ENCODE results near the gene ATP6V0A4.

The ATP6V0A4 gene

DNA sequence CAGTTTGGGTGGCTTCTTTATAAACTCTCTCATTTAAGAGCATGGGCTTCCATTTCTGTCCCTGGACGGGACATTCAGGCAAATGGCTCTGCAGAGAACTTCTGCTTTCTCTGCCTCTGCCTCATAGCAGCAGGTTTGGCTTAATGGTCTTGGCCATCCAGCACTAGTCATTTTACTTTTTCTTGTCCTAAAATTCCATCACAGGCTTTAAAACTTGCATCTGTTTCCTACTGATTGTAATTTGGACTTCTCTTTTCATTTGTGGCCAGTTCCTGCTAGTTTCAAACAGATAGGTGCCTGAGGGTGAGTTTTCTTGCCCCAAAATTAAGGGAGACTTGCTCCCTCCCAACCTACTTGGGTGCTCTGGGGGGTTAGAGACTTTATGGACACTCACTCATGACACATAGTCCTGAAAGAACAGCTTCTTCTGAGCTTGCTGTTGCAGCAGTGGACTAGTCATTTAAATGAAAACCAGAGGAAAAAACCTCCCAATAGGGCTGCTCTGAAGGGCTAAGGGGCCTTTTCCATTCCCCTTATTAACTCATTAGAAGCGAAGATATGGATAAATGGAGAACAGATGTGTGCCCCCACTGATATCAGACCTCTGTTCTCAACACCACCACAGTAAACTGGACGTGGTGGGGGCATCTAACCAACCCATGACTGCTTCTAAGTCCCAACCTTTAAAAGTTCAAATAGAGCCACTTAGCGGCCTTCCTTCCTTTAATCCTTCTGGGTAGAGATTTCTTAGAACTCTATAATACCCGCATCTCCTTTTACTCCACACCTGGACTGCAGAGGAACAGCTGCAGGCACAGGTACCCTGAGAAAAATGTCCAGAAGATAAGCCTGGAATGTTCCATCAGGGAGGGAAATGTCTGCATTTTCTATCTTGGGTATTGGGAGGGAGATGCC is 135.7 kb downstream of the ATP6V0A4 start:
- Histone ChIP-seq H3K4me3 (ENCODE audit: low read depth, low read length) (no peak overlapping the region), H3K27ac (ENCODE audit: low read depth, low read length) (no peak overlapping the region), H3K27me3 (ENCODE audit: control insufficient read depth, insufficient read depth, low read length) (no peaks in the 10 kb centered on the region), H3K4me1 (ENCODE audit: control insufficient read depth, insufficient read depth, low read length) (peaks cover 49% of the 10 kb centered on the region), H3K9ac (ENCODE audit: low read depth, low read length) (no peak overlapping the region), H3K36me3 (ENCODE audit: control insufficient read depth, insufficient read depth, low read length) (no peaks in the 10 kb centered on the region), H3K9me3 (ENCODE audit: control insufficient read depth, insufficient read depth, low read length) (no peaks in the 10 kb centered on the region)

DNA sequence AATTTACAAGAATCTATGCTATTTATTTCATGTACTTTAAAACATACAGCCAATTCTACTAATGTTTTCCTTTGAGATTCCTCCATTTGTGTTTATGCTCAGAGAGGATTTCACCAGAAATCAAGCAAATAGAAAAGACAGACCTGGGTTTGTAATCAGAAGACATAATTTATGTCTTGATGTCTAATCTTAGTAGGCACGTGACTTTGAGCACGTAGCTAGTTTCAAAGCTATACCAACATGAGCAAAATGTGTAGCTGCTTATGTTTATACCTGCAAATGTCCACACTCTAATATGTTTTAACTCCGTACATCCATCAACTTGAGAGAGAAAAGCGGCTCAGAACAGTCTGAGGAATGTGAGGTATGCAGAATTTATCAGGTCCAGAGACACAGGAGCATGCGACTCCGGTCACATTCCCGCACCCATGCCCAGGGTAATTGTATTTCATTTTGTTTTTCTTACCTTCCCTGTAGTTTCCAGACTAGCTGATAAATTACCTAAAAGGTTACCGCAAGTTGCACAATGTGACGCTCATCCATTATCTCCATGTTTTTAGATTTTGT is 136.8 kb downstream of the ATP6V0A4 start:
- H3K4me1 ChIP-seq (ENCODE audit: control insufficient read depth, insufficient read depth, low read length), result peaks cover 37% of the 10 kb centered on the region
- H3K4me3 ChIP-seq (ENCODE audit: low read depth, low read length), result no peak overlapping the region
- no peak overlapping the region for H3K27ac ChIP-seq (ENCODE audit: low read depth, low read length)
- H3K9ac ChIP-seq (ENCODE audit: low read depth, low read length), result no peak overlapping the region
- H3K9me3 ChIP-seq (ENCODE audit: control insufficient read depth, insufficient read depth, low read length), result no peaks in the 10 kb centered on the region
- no peaks in the 10 kb centered on the region for H3K36me3 ChIP-seq (ENCODE audit: control insufficient read depth, insufficient read depth, low read length)
- H3K27me3 ChIP-seq (ENCODE audit: control insufficient read depth, insufficient read depth, low read length), result no peaks in the 10 kb centered on the region

DNA sequence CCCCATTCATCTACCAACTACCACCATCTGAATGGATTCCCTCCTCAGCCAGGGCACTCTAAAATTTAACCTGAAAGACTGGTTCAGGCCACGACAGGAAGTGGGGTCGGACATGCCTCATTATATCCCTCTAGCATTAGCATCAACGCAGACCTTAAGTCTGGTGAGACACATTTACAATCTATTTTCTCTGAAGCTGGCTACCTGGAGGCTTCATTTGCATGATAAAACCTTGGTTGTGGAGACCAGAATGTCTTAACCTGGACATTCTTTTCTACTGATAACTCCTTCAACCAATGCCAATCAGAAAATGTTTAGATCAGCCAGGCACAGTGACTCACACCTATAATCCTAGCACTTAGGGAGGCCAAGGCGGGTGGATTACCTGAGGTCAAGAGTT is 139.1 kb downstream of the ATP6V0A4 start:
- Histone ChIP-seq H3K4me3 (ENCODE audit: low read depth, low read length) (no peak overlapping the region), H3K4me1 (ENCODE audit: control insufficient read depth, insufficient read depth, low read length) (peaks cover 25% of the 10 kb centered on the region), H3K27me3 (ENCODE audit: control insufficient read depth, insufficient read depth, low read length) (no peaks in the 10 kb centered on the region), H3K27ac (ENCODE audit: low read depth, low read length) (no peak overlapping the region), H3K9ac (ENCODE audit: low read depth, low read length) (no peak overlapping the region), H3K36me3 (ENCODE audit: control insufficient read depth, insufficient read depth, low read length) (no peaks in the 10 kb centered on the region), H3K9me3 (ENCODE audit: control insufficient read depth, insufficient read depth, low read length) (no peaks in the 10 kb centered on the region)

DNA sequence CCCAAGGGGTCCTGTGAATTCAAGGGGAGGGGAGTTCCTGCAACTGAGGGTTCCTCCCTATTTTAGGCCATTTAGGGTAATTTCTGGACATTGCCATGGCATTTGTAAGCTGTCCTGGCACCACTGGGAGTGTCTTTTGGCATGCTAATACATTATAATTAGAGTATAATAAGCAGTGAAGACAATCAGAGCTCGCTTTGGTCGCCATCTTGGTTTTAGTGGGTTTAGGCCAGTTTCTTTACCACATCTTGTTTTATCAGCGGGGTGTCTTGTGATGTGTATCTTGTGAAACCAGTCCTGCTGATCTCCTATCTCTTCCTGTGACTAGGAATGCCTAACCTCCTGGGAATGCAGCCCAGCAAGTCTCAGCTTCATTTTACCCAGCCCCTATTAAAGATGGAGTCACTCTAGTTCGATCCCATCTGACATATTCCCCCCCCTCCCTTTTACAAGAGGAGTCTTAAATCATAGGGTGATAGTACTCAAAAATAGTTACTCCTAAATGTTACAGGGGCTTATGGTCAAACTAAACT is 140.1 kb downstream of the ATP6V0A4 start:
- Histone ChIP-seq H3K4me1 (ENCODE audit: control insufficient read depth, insufficient read depth, low read length) (peaks cover 18% of the 10 kb centered on the region), H3K9me3 (ENCODE audit: control insufficient read depth, insufficient read depth, low read length) (no peaks in the 10 kb centered on the region), H3K27me3 (ENCODE audit: control insufficient read depth, insufficient read depth, low read length) (no peaks in the 10 kb centered on the region), H3K36me3 (ENCODE audit: control insufficient read depth, insufficient read depth, low read length) (no peaks in the 10 kb centered on the region), H3K9ac (ENCODE audit: low read depth, low read length) (no peak overlapping the region), H3K4me3 (ENCODE audit: low read depth, low read length) (no peak overlapping the region), H3K27ac (ENCODE audit: low read depth, low read length) (no peak overlapping the region)

DNA sequence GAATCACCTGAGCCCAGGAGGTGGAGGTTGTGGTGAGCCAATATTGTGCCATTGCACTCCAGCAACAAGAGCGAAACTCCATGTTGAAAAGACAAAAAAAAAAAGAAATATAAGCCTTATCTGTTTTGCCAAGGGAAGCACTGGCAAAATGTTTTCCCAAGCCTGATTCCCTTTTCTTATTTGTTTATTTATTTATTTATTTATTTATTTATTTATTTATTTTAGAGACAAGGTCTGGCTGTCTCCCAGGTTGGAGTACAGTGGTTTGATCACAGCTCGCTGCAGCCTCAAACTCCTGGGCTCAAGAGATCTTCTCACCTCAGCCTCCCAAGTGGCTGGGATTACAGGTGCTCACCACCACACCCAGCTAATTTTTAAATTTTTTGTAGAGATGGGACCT is 141.0 kb downstream of the ATP6V0A4 start:
- peaks cover 8% of the 10 kb centered on the region for H3K4me1 ChIP-seq (ENCODE audit: control insufficient read depth, insufficient read depth, low read length)
- H3K27ac ChIP-seq (ENCODE audit: low read depth, low read length), result no peak overlapping the region
- H3K36me3 ChIP-seq (ENCODE audit: control insufficient read depth, insufficient read depth, low read length), result no peaks in the 10 kb centered on the region
- H3K4me3 ChIP-seq (ENCODE audit: low read depth, low read length), result no peak overlapping the region
- no peak overlapping the region for H3K9ac ChIP-seq (ENCODE audit: low read depth, low read length)
- H3K27me3 ChIP-seq (ENCODE audit: control insufficient read depth, insufficient read depth, low read length), result no peaks in the 10 kb centered on the region
- no peaks in the 10 kb centered on the region for H3K9me3 ChIP-seq (ENCODE audit: control insufficient read depth, insufficient read depth, low read length)
